ENCODE results near the gene ZC4H2. TPM values are rescaled to one million over a fixed set of nuclear protein-coding genes. Genes with fewer than 3 reads are reported as not detected.
"Not testable (repeated sequence)": the region's sequence is repeated elsewhere in the genome, so short reads cannot be mapped to it uniquely, and the experiment has no call there.

ZC4H2 gene, protein sequence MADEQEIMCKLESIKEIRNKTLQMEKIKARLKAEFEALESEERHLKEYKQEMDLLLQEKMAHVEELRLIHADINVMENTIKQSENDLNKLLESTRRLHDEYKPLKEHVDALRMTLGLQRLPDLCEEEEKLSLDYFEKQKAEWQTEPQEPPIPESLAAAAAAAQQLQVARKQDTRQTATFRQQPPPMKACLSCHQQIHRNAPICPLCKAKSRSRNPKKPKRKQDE
- 1 to 10 TPM; 1.0 to 9.0 (median 5.2) TPM for total RNA-seq

DNA sequence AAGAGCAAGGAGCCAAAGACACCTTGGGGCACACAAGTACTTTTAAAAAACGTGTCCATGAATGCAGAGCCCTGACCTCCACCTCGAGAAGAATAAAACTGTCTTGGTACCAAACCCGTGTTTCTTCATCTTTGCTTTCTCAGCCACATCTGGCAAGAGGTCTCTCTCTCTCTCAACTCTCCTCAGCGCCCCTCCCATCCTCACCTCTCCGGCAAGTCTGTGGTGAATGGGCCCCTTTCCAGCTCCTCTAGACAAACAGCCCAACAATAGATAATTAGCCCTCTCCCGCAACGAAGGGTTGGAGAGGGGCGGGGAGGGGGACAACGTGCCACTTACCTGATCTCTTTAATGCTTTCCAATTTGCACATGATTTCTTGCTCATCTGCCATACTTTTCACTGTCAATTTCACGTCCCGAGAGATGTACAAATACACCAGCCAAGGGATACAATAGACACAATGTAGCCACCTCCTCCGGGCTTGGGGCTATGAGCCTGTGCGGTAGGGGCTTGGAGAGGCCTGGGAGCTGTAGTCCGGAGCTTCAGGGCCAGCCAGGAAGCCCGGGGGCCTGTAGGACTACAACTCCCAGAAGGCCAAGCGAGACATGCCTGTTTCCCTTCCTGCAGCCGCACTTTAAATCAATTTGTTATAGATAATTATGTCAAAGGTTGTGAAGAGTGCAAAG is at the start of gene ZC4H2:
Gene ZC4H2, minus strand, starts transcription at position 462 of the 684 bp plus-strand sequence. Its CDS starts 73 bp downstream, at position 389.
- peaks cover 0 to 5% (median 2%) of the 10 kb centered on the region in 4 donors for H3K4me1 ChIP-seq
- TF ChIP-seq, protein P1, sequence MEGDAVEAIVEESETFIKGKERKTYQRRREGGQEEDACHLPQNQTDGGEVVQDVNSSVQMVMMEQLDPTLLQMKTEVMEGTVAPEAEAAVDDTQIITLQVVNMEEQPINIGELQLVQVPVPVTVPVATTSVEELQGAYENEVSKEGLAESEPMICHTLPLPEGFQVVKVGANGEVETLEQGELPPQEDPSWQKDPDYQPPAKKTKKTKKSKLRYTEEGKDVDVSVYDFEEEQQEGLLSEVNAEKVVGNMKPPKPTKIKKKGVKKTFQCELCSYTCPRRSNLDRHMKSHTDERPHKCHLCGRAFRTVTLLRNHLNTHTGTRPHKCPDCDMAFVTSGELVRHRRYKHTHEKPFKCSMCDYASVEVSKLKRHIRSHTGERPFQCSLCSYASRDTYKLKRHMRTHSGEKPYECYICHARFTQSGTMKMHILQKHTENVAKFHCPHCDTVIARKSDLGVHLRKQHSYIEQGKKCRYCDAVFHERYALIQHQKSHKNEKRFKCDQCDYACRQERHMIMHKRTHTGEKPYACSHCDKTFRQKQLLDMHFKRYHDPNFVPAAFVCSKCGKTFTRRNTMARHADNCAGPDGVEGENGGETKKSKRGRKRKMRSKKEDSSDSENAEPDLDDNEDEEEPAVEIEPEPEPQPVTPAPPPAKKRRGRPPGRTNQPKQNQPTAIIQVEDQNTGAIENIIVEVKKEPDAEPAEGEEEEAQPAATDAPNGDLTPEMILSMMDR (IDR thresholded peaks at IDR 0.05): no peak
- TF ChIP-seq POLR2A (IDR thresholded peaks at IDR 0.05) (no peak), POLR2AphosphoS5 (IDR thresholded peaks at IDR 0.05) (no peak), EP300 (IDR thresholded peaks at IDR 0.05) (no peak)
- ATAC-seq (ENCODE audit: low FRiP score in 2 of 2) (peak; percentile 91 to 99), DNase-seq (peak in 1 of 2 donors; percentile 83)
- no peaks in the 10 kb centered on the region for H3K27me3 ChIP-seq
- no peaks in the 10 kb centered on the region for H3K36me3 ChIP-seq
- peak within 1 kb of the TSS in 3 of 4 donors; percentile 11 to 44 (median 41) for H3K27ac ChIP-seq
- 0 to 23% methylated on average over 12 to 17 of the region's 17 CpGs for WGBS, 2 donors
- no peaks in the 10 kb centered on the region for H3K9me3 ChIP-seq
- peak within 1 kb of the TSS; percentile 34 to 62 (median 53) for H3K4me3 ChIP-seq

DNA sequence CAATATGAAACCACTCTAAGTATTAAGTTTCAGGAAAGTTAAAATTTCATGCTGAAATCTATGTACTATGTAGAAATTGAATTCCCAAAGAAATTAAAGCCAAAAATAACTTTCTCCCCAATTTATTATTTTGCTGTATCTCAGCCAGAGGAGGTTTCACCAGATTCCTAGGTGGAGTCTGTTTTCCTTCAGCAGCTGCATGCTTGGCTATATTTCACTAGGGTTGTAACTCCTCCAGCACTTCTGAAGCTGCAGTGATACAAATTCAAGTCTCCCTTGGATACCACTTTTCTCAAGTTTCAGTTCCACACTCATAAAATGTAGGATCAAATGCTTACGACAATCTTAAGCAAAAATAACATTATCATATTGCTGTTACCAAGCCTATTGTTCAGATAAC is 41.2 kb upstream of the ZC4H2 start:
- Histone ChIP-seq H3K27ac (no peak overlapping the region), H3K4me1 (no peaks in the 10 kb centered on the region), H3K36me3 (no peaks in the 10 kb centered on the region), H3K9me3 (no peaks in the 10 kb centered on the region), H3K4me3 (no peak overlapping the region), H3K27me3 (no peaks in the 10 kb centered on the region)
- ATAC-seq (ENCODE audit: low FRiP score in 2 of 2) (no peak), DNase-seq (no peak)
- TF ChIP-seq EP300 (IDR thresholded peaks at IDR 0.05) (no peak), POLR2A (IDR thresholded peaks at IDR 0.05) (no peak), POLR2AphosphoS5 (IDR thresholded peaks at IDR 0.05) (no peak)
- 74 to 81% methylated on average over 1 of the region's 1 CpG for WGBS, 2 donors

DNA sequence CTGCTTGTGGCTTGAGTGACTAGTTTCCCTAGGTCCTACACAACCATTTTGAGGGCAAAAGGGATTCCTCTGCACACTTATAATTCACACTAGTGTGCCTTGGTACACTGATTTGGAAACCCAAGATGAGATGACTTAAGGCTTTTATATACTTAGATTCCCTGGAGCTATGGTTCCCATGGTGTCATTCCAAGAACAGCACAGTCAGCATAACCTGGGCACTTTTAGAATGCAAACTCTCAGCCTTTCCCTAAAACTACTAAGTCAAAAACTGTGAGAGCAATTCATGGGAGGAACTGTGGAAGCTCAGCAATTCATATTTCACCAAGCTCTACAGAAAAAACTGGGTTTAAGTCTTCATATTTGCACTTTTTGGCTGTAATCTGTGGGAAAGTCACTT is 38.0 kb upstream of the ZC4H2 start:
- TF ChIP-seq POLR2A (IDR thresholded peaks at IDR 0.05): no peak
- no peak for TF ChIP-seq POLR2AphosphoS5 (IDR thresholded peaks at IDR 0.05)
- TF ChIP-seq, protein P1 (IDR thresholded peaks at IDR 0.05): no peak
- no peak for TF ChIP-seq EP300 (IDR thresholded peaks at IDR 0.05)
- no peak overlapping the region for H3K4me3 ChIP-seq
- H3K27me3 ChIP-seq: no peaks in the 10 kb centered on the region
- DNase-seq (no peak), ATAC-seq (ENCODE audit: low FRiP score in 2 of 2) (no peak)
- H3K4me1 ChIP-seq: no peaks in the 10 kb centered on the region
- no peaks in the 10 kb centered on the region for H3K36me3 ChIP-seq
- H3K9me3 ChIP-seq: no peaks in the 10 kb centered on the region
- no peak overlapping the region for H3K27ac ChIP-seq

DNA sequence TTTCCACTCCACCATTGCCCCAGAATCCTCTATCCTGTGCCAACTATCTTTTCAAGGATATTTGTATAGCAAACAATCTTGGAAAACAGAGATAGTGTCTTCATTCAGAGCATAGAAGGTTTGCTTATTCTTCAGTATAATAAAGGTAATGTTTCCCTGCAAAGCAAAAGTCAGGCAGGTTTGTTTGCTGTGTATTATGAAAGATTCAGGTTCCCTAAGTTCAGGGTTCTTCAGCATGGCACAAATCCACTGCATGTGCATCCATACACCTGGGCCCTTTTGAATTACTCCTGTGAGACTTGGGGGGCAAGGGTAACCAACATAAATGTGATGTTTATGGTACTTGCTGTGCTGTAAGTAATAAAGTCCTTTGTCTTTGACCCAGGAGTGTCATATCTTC is 33.2 kb upstream of the ZC4H2 start:
- H3K4me1 ChIP-seq: no peaks in the 10 kb centered on the region
- DNase-seq (no peak), ATAC-seq (ENCODE audit: low FRiP score in 2 of 2) (no peak)
- no peak overlapping the region for H3K27ac ChIP-seq
- no peaks in the 10 kb centered on the region for H3K9me3 ChIP-seq
- H3K27me3 ChIP-seq: no peaks in the 10 kb centered on the region
- TF ChIP-seq POLR2AphosphoS5 (IDR thresholded peaks at IDR 0.05): no peak
- no peak for TF ChIP-seq POLR2A (IDR thresholded peaks at IDR 0.05)
- TF ChIP-seq, protein P1 (IDR thresholded peaks at IDR 0.05): no peak
- no peak for TF ChIP-seq EP300 (IDR thresholded peaks at IDR 0.05)
- no peak overlapping the region for H3K4me3 ChIP-seq
- no peaks in the 10 kb centered on the region for H3K36me3 ChIP-seq

DNA sequence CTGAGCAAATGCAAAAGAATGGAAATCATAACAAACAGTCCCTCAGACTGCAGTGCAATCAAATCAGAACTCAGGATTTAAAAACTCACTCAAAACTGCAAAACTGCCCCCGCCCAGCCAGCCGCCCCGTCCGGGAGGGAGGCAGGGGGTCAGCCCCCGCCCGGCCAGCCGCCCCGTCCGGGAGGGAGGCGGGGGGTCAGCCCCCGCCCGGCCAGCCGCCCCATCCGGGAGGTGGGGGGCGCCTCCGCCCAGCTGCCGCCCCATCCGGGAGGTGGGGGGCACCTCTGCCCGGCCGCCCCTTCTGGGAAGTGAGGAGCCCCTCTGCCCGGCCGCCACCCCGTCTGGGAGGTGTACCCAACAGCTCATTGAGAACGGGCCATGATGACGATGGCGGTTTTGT is 26.0 kb upstream of the ZC4H2 start:
- not testable (repeated sequence) for ATAC-seq (ENCODE audit: low FRiP score in 2 of 2); H3K4me3 ChIP-seq; H3K27me3 ChIP-seq; H3K27ac ChIP-seq; H3K36me3 ChIP-seq; H3K9me3 ChIP-seq; H3K4me1 ChIP-seq
- WGBS, 2 donors: 87% methylated on average over 15 of the region's 26 CpGs; no CpG with 5 or more reads in 1 of the 2 donors
- peak in 1 of 2 donors; percentile 30 for DNase-seq
